Peyer's patch (tissue), 4 donors: ENCODE data around the gene GFI1B.

Experiments used
- POLR2A ChIP-seq, 2 donors: fragments of 450-650 bp; IDR thresholded peaks; one replicate each; pipeline ENCODE4 v1.5.1; 2017; ENCODE audit warnings: antibody characterized with exemption in 2 of 2, mild to moderate bottlenecking in 2 of 2, moderate library complexity in 2 of 2
- TF ChIP-seq, protein P1 (sequence below), 6 experiments: fragments of 450-650 bp in 4 of 6; fragments of 200-600 bp in 2 of 6; sonication (generic) in 1 of 6; IDR thresholded peaks; one replicate each; pipeline ENCODE4 v1.5.1; 2017 to 2019; ENCODE audit warnings: antibody characterized with exemption in 6 of 6, mild to moderate bottlenecking in 3 of 6, moderate library complexity in 1 of 6

GRCh38 chr9:132973166-132973565 lies 5.3 kb upstream of the GFI1B start:
- TF ChIP-seq, protein P1, sequence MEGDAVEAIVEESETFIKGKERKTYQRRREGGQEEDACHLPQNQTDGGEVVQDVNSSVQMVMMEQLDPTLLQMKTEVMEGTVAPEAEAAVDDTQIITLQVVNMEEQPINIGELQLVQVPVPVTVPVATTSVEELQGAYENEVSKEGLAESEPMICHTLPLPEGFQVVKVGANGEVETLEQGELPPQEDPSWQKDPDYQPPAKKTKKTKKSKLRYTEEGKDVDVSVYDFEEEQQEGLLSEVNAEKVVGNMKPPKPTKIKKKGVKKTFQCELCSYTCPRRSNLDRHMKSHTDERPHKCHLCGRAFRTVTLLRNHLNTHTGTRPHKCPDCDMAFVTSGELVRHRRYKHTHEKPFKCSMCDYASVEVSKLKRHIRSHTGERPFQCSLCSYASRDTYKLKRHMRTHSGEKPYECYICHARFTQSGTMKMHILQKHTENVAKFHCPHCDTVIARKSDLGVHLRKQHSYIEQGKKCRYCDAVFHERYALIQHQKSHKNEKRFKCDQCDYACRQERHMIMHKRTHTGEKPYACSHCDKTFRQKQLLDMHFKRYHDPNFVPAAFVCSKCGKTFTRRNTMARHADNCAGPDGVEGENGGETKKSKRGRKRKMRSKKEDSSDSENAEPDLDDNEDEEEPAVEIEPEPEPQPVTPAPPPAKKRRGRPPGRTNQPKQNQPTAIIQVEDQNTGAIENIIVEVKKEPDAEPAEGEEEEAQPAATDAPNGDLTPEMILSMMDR (IDR thresholded peaks at IDR 0.05) = no peak
- no peak for TF ChIP-seq POLR2A (IDR thresholded peaks at IDR 0.05)
